ENCODE data around the gene CREB3L4.

CREB3L4 gene

GRCh38 chr1:153977250-153978240 is 9.8 kb downstream of the CREB3L4 start, which contains the start of gene JTB:
Gene JTB (minus strand): TSS chr1:153977674. CDS start chr1:153977252, 422 bp downstream.
- TF ChIP-seq REST (IDR thresholded peaks at IDR 0.05; ENCODE audit: low read depth) (no peak), EP300 (IDR thresholded peaks at IDR 0.05; ENCODE audit: borderline replicate concordance) (no peak), RAD21 (IDR thresholded peaks at IDR 0.05; ENCODE audit: low read depth) (no peak), ZBTB7A (IDR thresholded peaks at IDR 0.05; ENCODE audit: low read depth) (0 out of 2 replicates have a peak, but pooled peaks have one; percentile 28), MAX (IDR thresholded peaks at IDR 0.05) (peak; percentile 79), CREB1 (IDR thresholded peaks at IDR 0.05; ENCODE audit: low read depth) (no peak), CEBPB (IDR thresholded peaks at IDR 0.05) (no peak), YY1 (IDR thresholded peaks at IDR 0.05; ENCODE audit: low read depth) (peak; percentile 93), TEAD4 (IDR thresholded peaks at IDR 0.05) (no peak), TAF1 (IDR thresholded peaks at IDR 0.05; ENCODE audit: low read depth) (peak; percentile 89), FOXM1 (IDR thresholded peaks at IDR 0.05; ENCODE audit: borderline replicate concordance, low read depth) (no peak), NFIC (IDR thresholded peaks at IDR 0.05) (no peak), EGR1 (IDR thresholded peaks at IDR 0.05) (no peak), TCF12 (IDR thresholded peaks at IDR 0.05; ENCODE audit: low read depth) (no peak)
- TF ChIP-seq, protein P1, sequence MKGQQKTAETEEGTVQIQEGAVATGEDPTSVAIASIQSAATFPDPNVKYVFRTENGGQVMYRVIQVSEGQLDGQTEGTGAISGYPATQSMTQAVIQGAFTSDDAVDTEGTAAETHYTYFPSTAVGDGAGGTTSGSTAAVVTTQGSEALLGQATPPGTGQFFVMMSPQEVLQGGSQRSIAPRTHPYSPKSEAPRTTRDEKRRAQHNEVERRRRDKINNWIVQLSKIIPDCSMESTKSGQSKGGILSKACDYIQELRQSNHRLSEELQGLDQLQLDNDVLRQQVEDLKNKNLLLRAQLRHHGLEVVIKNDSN (IDR thresholded peaks at IDR 0.05) = 0 out of 2 replicates have a peak, but pooled peaks have one; percentile 10

GRCh38 chr1:153978274-153978909 is 10.7 kb downstream of the CREB3L4 start:
- TF ChIP-seq EGR1 (IDR thresholded peaks at IDR 0.05) (no peak), EP300 (IDR thresholded peaks at IDR 0.05; ENCODE audit: borderline replicate concordance) (no peak), NFIC (IDR thresholded peaks at IDR 0.05) (no peak), REST (IDR thresholded peaks at IDR 0.05; ENCODE audit: low read depth) (no peak), TCF12 (IDR thresholded peaks at IDR 0.05; ENCODE audit: low read depth) (no peak), CEBPB (IDR thresholded peaks at IDR 0.05) (no peak), YY1 (IDR thresholded peaks at IDR 0.05; ENCODE audit: low read depth) (no peak), ZBTB7A (IDR thresholded peaks at IDR 0.05; ENCODE audit: low read depth) (no peak), FOXM1 (IDR thresholded peaks at IDR 0.05; ENCODE audit: borderline replicate concordance, low read depth) (no peak), RAD21 (IDR thresholded peaks at IDR 0.05; ENCODE audit: low read depth) (no peak), TAF1 (IDR thresholded peaks at IDR 0.05; ENCODE audit: low read depth) (no peak), MAX (IDR thresholded peaks at IDR 0.05) (no peak), CREB1 (IDR thresholded peaks at IDR 0.05; ENCODE audit: low read depth) (no peak), TEAD4 (IDR thresholded peaks at IDR 0.05) (no peak)
- TF ChIP-seq, protein P1 (IDR thresholded peaks at IDR 0.05) = no peak

DNA sequence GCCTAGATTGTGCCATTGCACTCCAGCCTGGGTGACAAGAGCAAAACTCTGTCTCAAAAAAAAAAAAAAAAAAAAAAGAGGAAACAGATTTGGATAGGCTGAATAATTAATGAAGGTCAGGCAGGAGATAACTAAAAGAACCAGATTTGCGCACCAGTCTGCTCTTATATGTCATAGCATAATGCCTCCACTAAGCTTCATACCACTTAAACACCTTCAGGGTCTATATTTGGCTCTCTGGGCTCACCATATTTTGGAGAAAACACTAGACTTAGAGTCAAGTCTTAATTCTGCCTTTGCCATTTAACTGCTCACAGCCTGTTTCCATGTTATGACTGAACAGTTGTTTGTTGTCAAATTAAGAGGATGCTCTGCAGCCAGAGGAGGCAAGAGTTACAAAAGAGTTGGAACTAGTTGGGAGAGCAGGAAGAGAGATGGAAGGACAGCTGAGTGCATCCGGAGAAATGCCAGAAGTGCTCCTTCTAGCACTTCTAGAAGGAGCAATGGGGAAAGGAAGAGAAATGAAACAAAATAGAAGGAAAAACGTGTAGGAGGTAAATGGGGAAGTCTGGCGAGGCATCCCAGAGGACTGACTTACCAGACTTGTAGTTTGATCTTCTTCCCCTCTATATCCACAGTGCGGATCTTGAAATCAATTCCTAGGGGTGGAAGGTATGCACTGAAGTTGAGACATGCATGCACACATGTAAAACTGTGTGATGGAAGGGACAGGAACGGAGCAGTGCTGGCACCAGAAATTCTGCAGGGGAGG is 16.6 kb downstream of the CREB3L4 start:
- TF ChIP-seq TEAD4 (IDR thresholded peaks at IDR 0.05) (no peak), EP300 (IDR thresholded peaks at IDR 0.05; ENCODE audit: borderline replicate concordance) (no peak), EGR1 (IDR thresholded peaks at IDR 0.05) (no peak), FOXM1 (IDR thresholded peaks at IDR 0.05; ENCODE audit: borderline replicate concordance, low read depth) (no peak), TCF12 (IDR thresholded peaks at IDR 0.05; ENCODE audit: low read depth) (no peak), TAF1 (IDR thresholded peaks at IDR 0.05; ENCODE audit: low read depth) (no peak), RAD21 (IDR thresholded peaks at IDR 0.05; ENCODE audit: low read depth) (no peak), YY1 (IDR thresholded peaks at IDR 0.05; ENCODE audit: low read depth) (no peak), CEBPB (IDR thresholded peaks at IDR 0.05) (no peak), ZBTB7A (IDR thresholded peaks at IDR 0.05; ENCODE audit: low read depth) (no peak), CREB1 (IDR thresholded peaks at IDR 0.05; ENCODE audit: low read depth) (no peak), REST (IDR thresholded peaks at IDR 0.05; ENCODE audit: low read depth) (no peak), NFIC (IDR thresholded peaks at IDR 0.05) (no peak), MAX (IDR thresholded peaks at IDR 0.05) (no peak)
- TF ChIP-seq, protein P1 (IDR thresholded peaks at IDR 0.05) = no peak

Measured in Ishikawa (cell line).